ENCODE measurements around the gene GALNT17.

The GALNT17 gene

GRCh38 chr7:71509381-71509780, 377.4 kb downstream of the GALNT17 start:
- FAIRE-seq: no peak

DNA sequence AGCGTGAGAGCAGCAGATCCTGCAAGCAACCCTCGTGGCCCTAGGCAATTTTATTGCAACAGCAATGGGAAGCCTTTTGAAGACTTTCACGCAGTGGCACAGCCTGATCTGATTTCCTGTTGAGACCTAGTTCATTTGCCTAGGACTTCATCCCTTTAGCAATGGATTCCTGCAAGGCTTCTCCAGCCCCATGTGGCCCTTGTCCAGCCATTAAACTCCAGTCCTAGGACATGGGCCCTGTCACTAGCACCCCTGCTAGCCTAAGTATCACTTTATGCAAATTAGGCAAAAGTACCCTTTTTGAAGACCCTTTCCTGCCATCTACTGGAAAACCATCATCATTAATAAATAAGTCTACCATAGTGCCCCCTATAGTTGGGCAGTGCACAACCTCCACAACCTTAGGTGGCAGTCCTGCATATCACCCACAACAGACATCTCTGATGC, 379.4 kb downstream of the GALNT17 start:
- no peak for FAIRE-seq

DNA sequence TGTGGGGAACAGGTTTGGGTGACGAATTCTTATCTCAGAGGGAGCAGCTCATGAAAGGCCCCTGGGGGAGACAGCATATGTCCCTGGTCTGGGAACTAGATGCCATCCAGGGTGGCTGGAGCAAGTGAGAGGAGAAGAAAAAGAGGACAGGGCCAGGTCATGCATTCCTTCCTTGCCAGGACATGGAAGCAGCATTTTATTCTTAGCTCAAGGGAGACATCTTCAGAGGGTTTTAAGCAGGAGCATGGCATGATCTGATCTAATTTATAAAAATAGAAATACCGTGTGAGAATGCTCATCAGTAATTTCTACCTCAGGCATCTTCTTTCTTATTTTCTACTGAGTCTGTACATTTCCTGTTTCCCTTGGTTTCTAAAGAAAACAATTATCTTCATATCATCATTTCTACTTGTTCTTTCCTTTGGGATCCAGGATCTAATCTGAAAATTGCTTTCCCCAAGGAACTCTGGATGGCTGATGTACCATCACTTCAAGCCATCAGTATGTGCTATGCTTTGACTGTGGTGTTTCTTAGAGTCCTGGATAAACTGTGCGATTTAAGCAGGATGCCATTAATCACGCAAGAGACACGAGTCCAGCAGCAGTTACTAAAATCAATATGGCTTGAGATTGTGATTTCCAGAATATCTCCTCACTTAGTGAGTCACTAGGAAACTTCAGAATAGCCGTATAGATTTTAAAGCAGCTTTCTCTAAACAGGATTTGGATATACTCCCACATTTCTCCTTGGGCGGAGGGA, 386.2 kb downstream of the GALNT17 start:
- no peak for FAIRE-seq

GRCh38 chr7:71518880-71519279, 386.9 kb downstream of the GALNT17 start:
- FAIRE-seq: no peak

GRCh38 chr7:71521506-71521905, 389.6 kb downstream of the GALNT17 start:
- no peak for FAIRE-seq

- FAIRE-seq: no peak
Observed at GRCh38 chr7:71526106-71526505, 394.2 kb downstream of the GALNT17 start.

DNA sequence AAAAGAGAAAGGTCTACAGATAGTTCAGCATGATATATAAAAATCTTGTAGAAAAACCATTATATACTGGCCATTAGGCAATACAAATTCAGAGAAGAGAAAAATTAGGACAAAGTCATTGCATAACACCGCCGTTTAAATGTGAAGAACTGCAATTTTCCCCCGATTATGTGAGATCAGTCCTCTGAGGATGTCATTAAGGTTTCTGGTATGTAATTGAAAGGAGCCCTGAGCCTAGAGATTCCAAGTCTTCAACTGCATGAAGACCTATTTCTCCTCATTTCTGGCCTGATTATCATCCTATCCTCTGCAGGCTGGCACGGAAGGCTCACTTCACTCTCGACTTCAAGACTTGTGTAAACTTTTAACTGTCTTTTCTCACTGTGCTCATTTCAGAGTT, 395.3 kb downstream of the GALNT17 start:
- FAIRE-seq: no peak

DNA sequence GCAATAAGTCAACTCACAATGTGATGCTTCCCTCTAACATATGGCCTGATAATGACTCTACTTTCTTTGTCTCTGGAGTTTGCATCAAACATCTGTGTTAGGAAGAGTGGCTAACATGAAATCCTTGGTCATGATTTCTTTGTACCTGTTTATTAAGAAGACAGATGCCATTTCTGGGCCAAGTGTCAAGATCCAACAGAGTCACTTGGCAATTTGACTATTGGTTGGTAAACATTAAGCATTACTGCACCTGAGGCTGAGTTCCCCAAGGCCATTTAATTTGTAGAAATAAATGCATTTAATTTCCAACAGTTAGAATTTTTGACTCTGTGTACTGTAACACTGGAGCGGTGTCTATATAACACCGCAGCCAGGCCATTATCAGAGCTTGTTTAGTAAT, 403.7 kb downstream of the GALNT17 start:
- no peak for FAIRE-seq

- no peak for FAIRE-seq
Observed at GRCh38 chr7:71538210-71538609, 406.3 kb downstream of the GALNT17 start.

DNA sequence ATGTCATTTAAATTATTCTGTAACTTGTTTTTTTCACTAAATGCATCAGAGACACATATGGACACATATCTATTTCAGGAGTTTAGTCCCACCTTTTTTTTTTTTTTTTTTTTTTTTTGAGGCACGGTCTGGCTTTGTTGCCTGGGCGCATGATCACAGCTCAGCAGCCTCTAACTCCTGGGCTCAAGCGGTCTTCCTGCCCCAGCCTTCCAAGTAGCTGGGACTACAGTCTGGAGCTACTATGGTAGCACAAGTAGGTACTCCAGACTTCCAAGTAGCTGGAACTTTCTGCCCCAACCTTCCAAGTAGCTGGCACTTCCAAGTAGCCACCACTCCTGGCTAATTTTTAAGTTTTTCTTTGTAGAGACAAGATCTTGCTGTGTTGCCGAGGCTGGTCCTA, 407.7 kb downstream of the GALNT17 start:
- no peak for FAIRE-seq

- FAIRE-seq: no peak
Observed at GRCh38 chr7:71541707-71542353, 409.9 kb downstream of the GALNT17 start.

DNA sequence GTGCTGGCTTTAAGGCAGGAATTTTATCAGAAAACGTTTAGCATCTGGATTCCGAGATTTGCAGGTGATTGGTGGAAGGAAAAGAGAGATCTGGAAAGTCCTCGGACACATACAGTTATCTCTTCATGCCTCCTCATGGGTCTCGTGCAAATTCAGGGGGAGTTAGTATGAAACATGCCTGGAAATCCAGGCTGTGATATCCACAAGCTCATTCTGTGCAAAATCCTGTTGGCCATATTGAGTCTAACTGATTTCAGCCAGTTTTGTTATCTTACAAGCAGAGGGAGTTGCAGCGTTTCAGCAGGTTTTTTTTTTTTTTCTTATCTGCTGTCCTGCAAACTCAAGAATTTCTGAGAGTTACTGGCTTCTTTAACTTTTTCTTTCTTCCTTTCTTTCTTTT, 411.5 kb downstream of the GALNT17 start:
- FAIRE-seq: no peak

DNA sequence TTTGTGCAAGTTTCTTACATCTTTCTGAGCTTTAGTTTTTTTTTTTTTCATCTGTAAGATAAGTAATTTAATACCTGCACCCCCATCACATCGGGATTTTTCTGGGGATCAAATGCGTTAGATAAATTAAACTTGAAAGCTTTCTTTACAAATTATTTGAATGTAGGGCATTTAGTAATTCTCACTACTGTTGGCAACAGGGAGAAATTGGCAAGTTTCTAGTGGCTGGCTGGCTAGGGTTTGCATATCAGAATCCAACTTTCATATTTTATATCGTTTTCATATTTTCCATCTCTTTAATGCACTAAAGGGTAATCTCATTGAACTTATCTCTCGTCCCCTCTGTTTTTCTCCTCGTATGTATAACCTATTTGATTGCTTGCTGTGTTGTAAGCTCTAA, 412.9 kb downstream of the GALNT17 start:
- FAIRE-seq: no peak

DNA sequence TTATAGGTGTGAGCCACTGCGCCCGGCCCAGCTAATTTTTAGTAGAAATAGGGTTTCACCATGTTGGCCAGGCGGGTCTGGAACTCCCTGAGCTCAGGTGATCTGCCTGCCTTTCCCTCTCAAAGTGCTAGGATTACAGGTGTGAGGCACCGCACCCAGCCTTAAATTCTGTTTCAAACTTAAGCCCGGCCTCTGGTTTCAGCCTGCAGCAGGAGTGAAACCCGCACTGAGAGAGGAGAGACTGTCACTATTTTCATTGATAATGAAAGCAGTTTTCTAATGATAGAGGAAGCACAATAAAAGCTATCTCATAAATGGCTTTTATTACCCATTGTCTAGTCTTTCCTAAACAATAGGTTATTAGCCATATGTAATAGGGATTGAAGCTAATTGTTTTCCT, 415.5 kb downstream of the GALNT17 start:
- no peak for FAIRE-seq

GRCh38 chr7:71548746-71549145, 416.8 kb downstream of the GALNT17 start:
- no peak for FAIRE-seq

DNA sequence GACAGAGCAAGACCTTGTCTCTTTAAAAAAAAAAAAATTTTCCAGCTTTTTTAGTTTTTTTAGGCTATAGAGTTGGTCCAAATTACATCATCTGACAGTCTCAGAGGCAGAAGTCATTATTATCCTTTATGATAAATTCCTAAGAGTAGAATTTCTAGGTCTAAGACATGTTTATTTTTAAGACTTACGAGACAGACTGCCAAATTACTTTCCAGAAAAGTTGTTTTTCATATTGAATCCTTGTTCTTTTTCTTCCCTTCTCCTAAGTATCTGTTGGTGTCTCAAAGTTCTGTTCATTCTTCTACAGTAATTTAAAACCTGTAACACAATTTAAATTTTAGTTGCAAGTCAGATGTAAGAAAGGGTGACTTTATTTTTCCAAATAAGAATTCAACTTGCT, 421.4 kb downstream of the GALNT17 start:
- FAIRE-seq: no peak

DNA sequence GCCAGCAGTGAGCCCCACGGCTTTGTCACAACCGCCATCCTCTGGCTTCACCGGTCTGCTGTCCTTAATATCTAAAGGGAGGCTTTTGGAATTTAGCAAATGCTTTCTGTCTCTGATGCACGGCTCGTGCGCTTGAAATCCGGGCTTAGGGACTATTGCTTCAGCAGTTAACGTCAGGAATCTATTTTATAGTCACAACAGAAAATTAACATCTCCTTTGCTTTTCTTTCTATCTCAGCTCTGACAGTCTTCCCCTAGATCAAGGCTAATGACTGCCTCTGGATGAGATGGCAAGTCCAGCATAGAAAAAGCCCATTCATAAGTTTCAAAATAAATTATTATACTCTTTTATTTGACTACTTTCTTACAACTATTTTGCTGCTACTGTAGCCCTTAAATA, 423.8 kb downstream of the GALNT17 start:
- FAIRE-seq: no peak

GRCh38 chr7:71558806-71559613, 427.1 kb downstream of the GALNT17 start:
- FAIRE-seq: no peak

GRCh38 chr7:71560354-71560995, 428.5 kb downstream of the GALNT17 start:
- FAIRE-seq: no peak

- no peak for FAIRE-seq
Observed at GRCh38 chr7:71563276-71563675, 431.3 kb downstream of the GALNT17 start.

DNA sequence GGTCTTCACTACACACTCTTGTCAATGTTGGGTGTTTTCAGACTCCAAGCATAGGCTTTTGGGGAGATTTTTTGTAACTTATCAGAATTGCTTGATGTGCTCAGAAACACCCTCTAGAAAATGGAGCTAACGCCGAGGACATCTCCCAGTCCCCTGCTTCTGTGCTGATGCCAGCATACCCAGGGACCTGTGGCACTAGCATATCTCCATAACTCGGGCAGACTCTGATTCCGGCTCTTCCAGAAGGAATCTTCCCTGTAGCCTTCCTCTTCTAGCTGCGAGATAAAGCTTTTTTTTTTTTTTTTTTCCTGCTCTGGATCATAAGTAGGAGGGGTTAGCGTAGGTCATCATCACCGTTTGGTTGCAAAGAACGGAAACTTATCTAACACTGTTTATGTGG, 434.4 kb downstream of the GALNT17 start:
- FAIRE-seq: no peak

GRCh38 chr7:71566991-71567390, 435.0 kb downstream of the GALNT17 start:
- FAIRE-seq: no peak

All from endometrium (tissue), 2 donors.